LNCaP clone FGC (cell line): ENCODE measurements around the gene BAZ1A.

Experiments used
- DNase-seq: peaks from one replicate; pipeline ENCODE4 v3.0.0-alpha.2; 2011; ENCODE audit warnings: low read depth
- H3K4me3 ChIP-seq: 2 replicates; pipeline ENCODE4 v1.5.1; 2011; ENCODE audit warnings: mild to moderate bottlenecking, low read depth, low read length, control low read depth
- TF ChIP-seq, protein P1 (sequence below): IDR thresholded peaks from 2 replicates; pipeline ENCODE4 v1.5.1; 2012; ENCODE audit warnings: mild to moderate bottlenecking; ENCODE audit not compliant: control insufficient read depth, insufficient read depth; ENCODE audit errors: extremely low read depth

Gene BAZ1A

DNA sequence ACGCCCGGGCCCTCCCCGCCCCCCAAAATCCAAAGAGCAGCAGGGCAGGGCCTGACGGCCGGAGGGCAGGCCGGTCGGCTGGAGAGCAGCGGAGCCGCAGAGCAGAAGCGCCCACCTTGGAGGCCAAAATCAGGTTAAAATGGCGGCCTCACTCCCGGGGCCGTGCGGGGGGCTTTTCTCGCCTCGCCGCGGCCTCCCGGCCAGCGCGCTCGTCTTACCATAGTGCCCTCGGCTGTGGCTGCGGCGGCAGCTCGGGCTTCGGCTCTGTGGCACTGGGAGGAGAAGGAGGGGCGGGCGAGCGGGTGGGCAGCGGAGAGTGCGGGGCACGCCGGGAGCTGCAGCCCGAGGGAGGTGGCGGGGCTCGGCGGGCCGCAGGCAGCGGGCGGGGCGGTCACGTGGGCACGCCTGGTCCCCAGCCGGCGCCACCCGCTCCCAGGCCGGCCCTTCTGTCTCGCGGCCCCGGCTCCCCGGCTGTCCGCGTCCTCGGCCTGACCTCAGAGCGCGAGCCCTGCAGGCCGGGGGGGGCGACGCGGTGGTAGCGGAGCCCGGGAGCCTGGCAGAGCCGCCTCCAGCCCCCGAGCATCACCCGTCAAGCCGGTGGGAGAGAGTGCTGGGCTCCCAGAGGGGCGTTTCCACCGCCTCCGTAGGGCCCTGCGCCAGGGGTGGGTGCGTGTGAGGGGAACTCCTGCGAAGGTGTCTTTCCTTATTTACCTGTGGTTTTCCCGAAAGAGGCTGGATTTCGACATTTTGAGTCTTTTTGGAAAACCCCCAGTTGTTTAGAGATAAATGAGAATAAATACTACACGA is 160.6 kb downstream of the BAZ1A start, which contains the start of gene CFL2:
CFL2 (minus strand) TSS at position 274 of the 807 bp plus-strand sequence; CDS start at position 221, 53 bp downstream.
- TF ChIP-seq, protein P1, sequence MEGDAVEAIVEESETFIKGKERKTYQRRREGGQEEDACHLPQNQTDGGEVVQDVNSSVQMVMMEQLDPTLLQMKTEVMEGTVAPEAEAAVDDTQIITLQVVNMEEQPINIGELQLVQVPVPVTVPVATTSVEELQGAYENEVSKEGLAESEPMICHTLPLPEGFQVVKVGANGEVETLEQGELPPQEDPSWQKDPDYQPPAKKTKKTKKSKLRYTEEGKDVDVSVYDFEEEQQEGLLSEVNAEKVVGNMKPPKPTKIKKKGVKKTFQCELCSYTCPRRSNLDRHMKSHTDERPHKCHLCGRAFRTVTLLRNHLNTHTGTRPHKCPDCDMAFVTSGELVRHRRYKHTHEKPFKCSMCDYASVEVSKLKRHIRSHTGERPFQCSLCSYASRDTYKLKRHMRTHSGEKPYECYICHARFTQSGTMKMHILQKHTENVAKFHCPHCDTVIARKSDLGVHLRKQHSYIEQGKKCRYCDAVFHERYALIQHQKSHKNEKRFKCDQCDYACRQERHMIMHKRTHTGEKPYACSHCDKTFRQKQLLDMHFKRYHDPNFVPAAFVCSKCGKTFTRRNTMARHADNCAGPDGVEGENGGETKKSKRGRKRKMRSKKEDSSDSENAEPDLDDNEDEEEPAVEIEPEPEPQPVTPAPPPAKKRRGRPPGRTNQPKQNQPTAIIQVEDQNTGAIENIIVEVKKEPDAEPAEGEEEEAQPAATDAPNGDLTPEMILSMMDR, result no peak
- peak within 1 kb of the TSS; percentile 71 for H3K4me3 ChIP-seq
- DNase-seq, result no peak

- TF ChIP-seq, protein P1, result no peak
- H3K4me3 ChIP-seq, result peak overlapping the region; percentile 71
- DNase-seq, result no peak
Measured at GRCh38 chr14:34713681-34714319, 161.4 kb downstream of the BAZ1A start.

GRCh38 chr14:34713122-34713680 is 162.0 kb downstream of the BAZ1A start:
- TF ChIP-seq, protein P1, result no peak
- no peak for DNase-seq
- peak overlapping the region; percentile 71 for H3K4me3 ChIP-seq

GRCh38 chr14:34711796-34712712 is 163.1 kb downstream of the BAZ1A start:
- TF ChIP-seq, protein P1, result no peak
- DNase-seq, result no peak
- no peak overlapping the region for H3K4me3 ChIP-seq

GRCh38 chr14:34711169-34711568 is 164.0 kb downstream of the BAZ1A start:
- DNase-seq, result no peak
- no peak overlapping the region for H3K4me3 ChIP-seq
- TF ChIP-seq, protein P1, result no peak

GRCh38 chr14:34710744-34711143 is 164.4 kb downstream of the BAZ1A start:
- no peak for DNase-seq
- TF ChIP-seq, protein P1, result no peak
- no peak overlapping the region for H3K4me3 ChIP-seq
